H9 (cell line): ENCODE results near the gene TMPRSS7. TPM values are rescaled to one million over a fixed set of nuclear protein-coding genes. Genes with fewer than 3 reads are reported as not detected.

Experiments
- DNase-seq: peaks from one replicate; pipeline ENCODE4 v3.0.0-alpha.2; 2017
- H2AFZ ChIP-seq: one replicate; pipeline ENCODE4 v1.6.1; 2013; ENCODE audit warnings: mild to moderate bottlenecking, low read length, control low read depth, moderate library complexity
- H2AK5ac ChIP-seq: 2 replicates; pipeline ENCODE4 v1.6.1; 2013; ENCODE audit warnings: low read length, control low read depth, mixed read lengths; ENCODE audit not compliant: insufficient read length
- H2BK120ac ChIP-seq: one replicate; pipeline ENCODE4 v1.6.1; 2013; ENCODE audit warnings: low read depth, mild to moderate bottlenecking, low read length, control low read depth, inconsistent platforms; ENCODE audit not compliant: poor library complexity, severe bottlenecking
- H2BK12ac ChIP-seq: 2 replicates; pipeline ENCODE4 v1.6.1; 2013; ENCODE audit warnings: low read length, control low read depth, mixed read lengths, low read depth; ENCODE audit not compliant: insufficient read length
- H2BK15ac ChIP-seq: 2 replicates; pipeline ENCODE4 v1.6.1; 2013; ENCODE audit warnings: low read depth, low read length, control low read depth
- H2BK20ac ChIP-seq: one replicate; pipeline ENCODE4 v1.6.1; 2013; ENCODE audit warnings: low read depth, mild to moderate bottlenecking, low read length, control low read depth, inconsistent platforms; ENCODE audit not compliant: poor library complexity, severe bottlenecking
- H2BK5ac ChIP-seq: 2 replicates; pipeline ENCODE4 v1.6.1; 2013; ENCODE audit warnings: low read length, control low read depth, mixed read lengths; ENCODE audit not compliant: insufficient read length
- H3K14ac ChIP-seq: 2 replicates; pipeline ENCODE4 v1.6.1; 2013; ENCODE audit warnings: low read length, control low read depth; ENCODE audit not compliant: insufficient read depth
- H3K18ac ChIP-seq: 2 replicates; pipeline ENCODE4 v1.6.1; 2013; ENCODE audit warnings: low read depth, mild to moderate bottlenecking, mixed read lengths, low read length, control low read depth; ENCODE audit not compliant: insufficient read length
- H3K23ac ChIP-seq: 2 replicates; pipeline ENCODE4 v1.6.1; 2013; ENCODE audit warnings: low read length, control low read depth, mixed read lengths, low read depth; ENCODE audit not compliant: insufficient read length
- H3K23me2 ChIP-seq: 2 replicates; pipeline ENCODE4 v1.6.1; 2013; ENCODE audit warnings: low read depth, mild to moderate bottlenecking, mixed read lengths, low read length, control low read depth; ENCODE audit not compliant: insufficient read length, poor library complexity, severe bottlenecking
- H3K27ac ChIP-seq: 2 replicates; pipeline ENCODE4 v1.5.1; 2013; ENCODE audit warnings: low read length, control low read depth, mixed read lengths, low read depth; ENCODE audit not compliant: insufficient read length
- H3K27me3 ChIP-seq: 2 replicates; pipeline ENCODE4 v1.6.1; 2013; ENCODE audit warnings: low read length, control low read depth, inconsistent platforms; ENCODE audit not compliant: insufficient read depth
- H3K4ac ChIP-seq: 2 replicates; pipeline ENCODE4 v1.6.1; 2013; ENCODE audit warnings: low read depth, mild to moderate bottlenecking, control low read depth, inconsistent platforms, low read length, moderate library complexity
- H3K4me1 ChIP-seq: 2 replicates; pipeline ENCODE4 v1.6.1; 2013; ENCODE audit warnings: low read length, control low read depth, inconsistent platforms; ENCODE audit not compliant: insufficient read depth
- H3K4me2 ChIP-seq: 2 replicates; pipeline ENCODE4 v1.6.1; 2013; ENCODE audit warnings: low read length, control low read depth, mixed read lengths; ENCODE audit not compliant: insufficient read length, insufficient read depth
- H3K56ac ChIP-seq: 2 replicates; pipeline ENCODE4 v1.6.1; 2013; ENCODE audit warnings: low read depth, mild to moderate bottlenecking, mixed read lengths, low read length, control low read depth; ENCODE audit not compliant: insufficient read length
- H3K79me1 ChIP-seq: 2 replicates; pipeline ENCODE4 v1.6.1; 2013; ENCODE audit warnings: low read depth, mild to moderate bottlenecking, moderate library complexity, low read length, control low read depth, inconsistent platforms; ENCODE audit not compliant: insufficient read depth, poor library complexity, severe bottlenecking
- H3K79me2 ChIP-seq: 2 replicates; pipeline ENCODE4 v1.6.1; 2013; ENCODE audit warnings: low read length, control low read depth, inconsistent platforms; ENCODE audit not compliant: insufficient read depth
- H3K9ac ChIP-seq: 2 replicates; pipeline ENCODE4 v1.6.1; 2013; ENCODE audit warnings: low read length, control low read depth, mixed read lengths; ENCODE audit not compliant: insufficient read length; ENCODE audit errors: extremely low read depth
- H3K9me3 ChIP-seq: one replicate; pipeline ENCODE4 v1.6.1; 2013; ENCODE audit warnings: low read depth, low read length, inconsistent platforms; ENCODE audit not compliant: control insufficient read depth
- H3T11ph ChIP-seq: one replicate; pipeline ENCODE4 v1.6.1; 2013; ENCODE audit warnings: mild to moderate bottlenecking, low read length, control low read depth, inconsistent platforms
- H4K20me1 ChIP-seq: one replicate; pipeline ENCODE4 v1.6.1; 2013; ENCODE audit not compliant: control insufficient read depth, insufficient read length, insufficient read depth
- H4K5ac ChIP-seq: 2 replicates; pipeline ENCODE4 v1.6.1; 2013; ENCODE audit warnings: low read depth, mild to moderate bottlenecking, mixed read lengths, low read length, control low read depth; ENCODE audit not compliant: insufficient read length
- H4K8ac ChIP-seq: replicated peaks from 2 replicates; pipeline ENCODE4 v1.6.1; 2013; ENCODE audit warnings: low read length, control low read depth, mixed read lengths, low read depth; ENCODE audit not compliant: insufficient read length
- H4K91ac ChIP-seq: 2 replicates; pipeline ENCODE4 v1.6.1; 2013; ENCODE audit warnings: low read depth, mild to moderate bottlenecking, moderate library complexity, mixed read lengths, low read length, control low read depth; ENCODE audit not compliant: insufficient read length
- H3K27ac Mint-ChIP-seq, 3 experiments: 2 replicates in 2 of 3; 3 replicates in 1 of 3; pipeline ENCODE4 v1.8.0; 2020 to 2021; ENCODE audit warnings: mixed read lengths in 3 of 3, mild to moderate bottlenecking in 1 of 3, moderate library complexity in 1 of 3
- H3K27me3 Mint-ChIP-seq: 2 replicates; pipeline ENCODE4 v1.8.0; 2021; ENCODE audit warnings: low read depth, mild to moderate bottlenecking, moderate library complexity, mixed read lengths
- H3K36me3 Mint-ChIP-seq, 3 experiments: 2 replicates in 2 of 3; 3 replicates in 1 of 3; pipeline ENCODE4 v1.8.0; 2020 to 2021; ENCODE audit warnings: low read depth in 3 of 3, mixed read lengths in 3 of 3; ENCODE audit not compliant: insufficient read depth in 1 of 3
- H3K4me1 Mint-ChIP-seq, 2 experiments: 2 replicates each; pipeline ENCODE4 v1.8.0; 2020; ENCODE audit warnings: mixed read lengths in 2 of 2
- H3K4me3 Mint-ChIP-seq, 2 experiments: 2 replicates in 1 of 2; 3 replicates in 1 of 2; pipeline ENCODE4 v1.8.0; 2020 to 2021; ENCODE audit warnings: mild to moderate bottlenecking in 2 of 2, mixed read lengths in 2 of 2, moderate library complexity in 1 of 2
- H3K9me3 Mint-ChIP-seq, 2 experiments: 2 replicates in 1 of 2; 3 replicates in 1 of 2; pipeline ENCODE4 v1.8.0; 2020; ENCODE audit warnings: mild to moderate bottlenecking in 2 of 2, mixed read lengths in 2 of 2, moderate library complexity in 1 of 2
- WGBS: extraction: QIAGEN DNeasy Blood & Tissue Kit; methylation state at CpG from one replicate; pipeline ENCODE4 v1.1.7; 2013; ENCODE audit warnings: missing lambda C conversion rate, low lambda C conversion rate, mixed read lengths; ENCODE audit not compliant: insufficient read length; ENCODE audit errors: extremely low coverage; 5-methylcytosine and 5-hydroxymethylcytosine counted together
- total RNA-seq: library from RNA; stranded (reverse); gene quantifications from 2 replicates; pipeline ENCODE4 v1.2.1, GENCODE V29; 2021
- TF ChIP-seq, protein P1 (sequence below): fragments of 200-600 bp; sonication (generic); conservative IDR thresholded peaks from 3 replicates; pipeline ENCODE4 v1.8.0; 2021; ENCODE audit warnings: antibody characterized with exemption, mild to moderate bottlenecking

TMPRSS7 gene
- total RNA-seq, 1 experiment from 2014 or later: not detected

DNA sequence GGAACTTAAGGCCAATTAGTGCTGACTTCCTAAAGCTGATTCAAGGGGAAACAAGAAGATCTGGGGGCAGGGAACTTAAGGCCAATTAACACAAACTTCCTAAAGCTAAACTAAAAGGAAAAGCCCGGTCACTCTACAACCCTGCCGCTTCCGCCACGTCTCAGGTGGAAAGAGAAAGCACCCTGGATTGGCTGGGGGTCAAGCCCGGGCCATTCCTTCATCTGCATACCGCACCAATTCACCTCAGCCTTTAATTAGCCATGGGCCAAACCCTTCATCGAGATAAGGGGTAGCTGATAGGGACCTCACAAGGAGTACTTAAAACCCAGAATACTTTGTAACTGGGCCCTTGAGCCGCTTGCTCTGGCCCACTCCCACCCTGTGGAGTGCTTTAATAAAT is 14.4 kb downstream of the TMPRSS7 start:
- H3K14ac ChIP-seq: no peak overlapping the region
- Mint-ChIP-seq H3K27ac (no peak overlapping the region), H3K36me3 (no peaks in the 10 kb centered on the region), H3K9me3 (no peaks in the 10 kb centered on the region), H3K4me3 (no peak overlapping the region), H3K4me1 (peaks cover 28 to 30% of the 10 kb centered on the region in 2 experiments), H3K27me3 (no peaks in the 10 kb centered on the region)
- H2BK15ac ChIP-seq: no peak overlapping the region
- no peak overlapping the region for H2BK120ac ChIP-seq
- H3K9me3 ChIP-seq: no peaks in the 10 kb centered on the region
- H3K4me1 ChIP-seq: peaks cover 4% of the 10 kb centered on the region; the same call in 1 of the 2 replicates
- no peak overlapping the region for H3K27ac ChIP-seq
- no peak overlapping the region for H3T11ph ChIP-seq
- no peak overlapping the region for H3K18ac ChIP-seq
- TF ChIP-seq, protein P1, sequence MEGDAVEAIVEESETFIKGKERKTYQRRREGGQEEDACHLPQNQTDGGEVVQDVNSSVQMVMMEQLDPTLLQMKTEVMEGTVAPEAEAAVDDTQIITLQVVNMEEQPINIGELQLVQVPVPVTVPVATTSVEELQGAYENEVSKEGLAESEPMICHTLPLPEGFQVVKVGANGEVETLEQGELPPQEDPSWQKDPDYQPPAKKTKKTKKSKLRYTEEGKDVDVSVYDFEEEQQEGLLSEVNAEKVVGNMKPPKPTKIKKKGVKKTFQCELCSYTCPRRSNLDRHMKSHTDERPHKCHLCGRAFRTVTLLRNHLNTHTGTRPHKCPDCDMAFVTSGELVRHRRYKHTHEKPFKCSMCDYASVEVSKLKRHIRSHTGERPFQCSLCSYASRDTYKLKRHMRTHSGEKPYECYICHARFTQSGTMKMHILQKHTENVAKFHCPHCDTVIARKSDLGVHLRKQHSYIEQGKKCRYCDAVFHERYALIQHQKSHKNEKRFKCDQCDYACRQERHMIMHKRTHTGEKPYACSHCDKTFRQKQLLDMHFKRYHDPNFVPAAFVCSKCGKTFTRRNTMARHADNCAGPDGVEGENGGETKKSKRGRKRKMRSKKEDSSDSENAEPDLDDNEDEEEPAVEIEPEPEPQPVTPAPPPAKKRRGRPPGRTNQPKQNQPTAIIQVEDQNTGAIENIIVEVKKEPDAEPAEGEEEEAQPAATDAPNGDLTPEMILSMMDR: no peak
- no peak overlapping the region for H2BK20ac ChIP-seq
- H2AFZ ChIP-seq: no peak overlapping the region
- H4K8ac ChIP-seq: no peak overlapping the region
- H2BK12ac ChIP-seq: no peak overlapping the region
- H3K4me2 ChIP-seq: no peak overlapping the region
- H3K79me1 ChIP-seq: no peaks in the 10 kb centered on the region
- H4K91ac ChIP-seq: no peak overlapping the region
- no peaks in the 10 kb centered on the region for H3K27me3 ChIP-seq
- peak; percentile 55 for DNase-seq
- no peak overlapping the region for H3K56ac ChIP-seq
- no peak overlapping the region for H4K5ac ChIP-seq
- H3K23ac ChIP-seq: no peak overlapping the region
- no peak overlapping the region for H3K9ac ChIP-seq
- H3K79me2 ChIP-seq: no peaks in the 10 kb centered on the region
- H3K4ac ChIP-seq: no peak overlapping the region
- no peak overlapping the region for H2AK5ac ChIP-seq
- no CpG with 5 or more reads among the region's 8 CpGs for WGBS
- H2BK5ac ChIP-seq: no peak overlapping the region
- H4K20me1 ChIP-seq: no peaks in the 10 kb centered on the region
- no peaks in the 10 kb centered on the region for H3K23me2 ChIP-seq
